GM13977 (cell line): ENCODE results near the gene IGBP1.

ENCODE experiments used
- DNase-seq: peaks from one replicate; pipeline ENCODE4 v3.0.0; 2012; ENCODE audit warnings: low spot score
- in situ Hi-C: fragments of 300-500 bp; cut with MboI; formaldehyde crosslinking; loops from one replicate; pipeline ENCODE4 v1.12.0; 2022; ENCODE audit warnings: low sequenced_read_pairs, low pct_unique_long_range_greater_than_20kb, mixed read lengths, inconsistent platforms; ENCODE audit not compliant: unreplicated experiment
- TF ChIP-seq, protein P1 (sequence below): IDR thresholded peaks from 2 replicates; pipeline ENCODE4 v1.5.1; 2012; ENCODE audit warnings: mild to moderate bottlenecking, control low read depth; ENCODE audit not compliant: insufficient read depth; ENCODE audit errors: extremely low read depth, missing control alignments

Gene IGBP1

GRCh38 chrX:70133303-70134115 is at the start of gene IGBP1:
Gene IGBP1 (plus strand): TSS chrX:70133447. CDS start chrX:70133948, 501 bp downstream.
- TF ChIP-seq, protein P1, sequence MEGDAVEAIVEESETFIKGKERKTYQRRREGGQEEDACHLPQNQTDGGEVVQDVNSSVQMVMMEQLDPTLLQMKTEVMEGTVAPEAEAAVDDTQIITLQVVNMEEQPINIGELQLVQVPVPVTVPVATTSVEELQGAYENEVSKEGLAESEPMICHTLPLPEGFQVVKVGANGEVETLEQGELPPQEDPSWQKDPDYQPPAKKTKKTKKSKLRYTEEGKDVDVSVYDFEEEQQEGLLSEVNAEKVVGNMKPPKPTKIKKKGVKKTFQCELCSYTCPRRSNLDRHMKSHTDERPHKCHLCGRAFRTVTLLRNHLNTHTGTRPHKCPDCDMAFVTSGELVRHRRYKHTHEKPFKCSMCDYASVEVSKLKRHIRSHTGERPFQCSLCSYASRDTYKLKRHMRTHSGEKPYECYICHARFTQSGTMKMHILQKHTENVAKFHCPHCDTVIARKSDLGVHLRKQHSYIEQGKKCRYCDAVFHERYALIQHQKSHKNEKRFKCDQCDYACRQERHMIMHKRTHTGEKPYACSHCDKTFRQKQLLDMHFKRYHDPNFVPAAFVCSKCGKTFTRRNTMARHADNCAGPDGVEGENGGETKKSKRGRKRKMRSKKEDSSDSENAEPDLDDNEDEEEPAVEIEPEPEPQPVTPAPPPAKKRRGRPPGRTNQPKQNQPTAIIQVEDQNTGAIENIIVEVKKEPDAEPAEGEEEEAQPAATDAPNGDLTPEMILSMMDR, result peak; percentile 41
- DNase-seq, result peak; percentile 80
- in situ Hi-C loops, result no loop called here

DNA sequence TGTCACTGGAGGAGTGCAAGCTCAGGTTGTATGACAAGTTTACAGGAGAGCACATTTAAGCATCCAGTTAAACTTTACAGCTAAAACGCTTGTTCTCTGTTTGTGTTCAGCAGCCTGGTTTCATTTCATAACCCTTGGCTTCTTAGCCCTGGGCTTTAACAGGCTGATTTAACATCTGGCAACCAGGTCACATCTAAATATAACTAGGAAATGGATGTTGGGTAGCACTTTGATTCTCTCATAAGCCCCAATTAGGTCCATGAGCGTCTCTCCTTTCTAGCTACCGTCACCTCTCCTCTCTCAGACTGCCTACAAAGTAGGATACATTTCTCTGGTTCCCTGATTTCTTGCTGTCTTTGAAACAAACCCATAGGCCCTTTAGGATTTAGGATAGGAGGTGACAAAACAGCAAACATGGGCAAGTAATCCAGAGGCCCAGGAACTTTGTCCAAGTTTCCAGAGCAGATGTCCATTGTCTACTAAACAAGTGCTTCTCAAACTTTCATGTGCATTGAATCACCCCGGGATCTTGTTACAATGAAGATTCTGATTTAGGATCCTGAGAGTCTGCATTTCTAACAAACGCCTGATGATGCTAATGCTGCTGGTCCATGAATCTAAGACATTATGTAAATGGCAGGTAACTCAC is 48.5 kb upstream of the IGBP1 start:
- no peak for DNase-seq
- TF ChIP-seq, protein P1, result no peak
- in situ Hi-C loops, result no loop called here

- in situ Hi-C loops, result no loop called here
Observed at GRCh38 chrX:70087857-70088630, 45.2 kb upstream of the IGBP1 start.

GRCh38 chrX:70088751-70089150 is 44.5 kb upstream of the IGBP1 start:
- in situ Hi-C loops, result no loop called here
- TF ChIP-seq, protein P1, result no peak
- DNase-seq, result no peak

More at GRCh38 chrX:70087857-70088630, 45.2 kb upstream of the IGBP1 start:
- DNase-seq, result no peak
- TF ChIP-seq, protein P1, result no peak

DNA sequence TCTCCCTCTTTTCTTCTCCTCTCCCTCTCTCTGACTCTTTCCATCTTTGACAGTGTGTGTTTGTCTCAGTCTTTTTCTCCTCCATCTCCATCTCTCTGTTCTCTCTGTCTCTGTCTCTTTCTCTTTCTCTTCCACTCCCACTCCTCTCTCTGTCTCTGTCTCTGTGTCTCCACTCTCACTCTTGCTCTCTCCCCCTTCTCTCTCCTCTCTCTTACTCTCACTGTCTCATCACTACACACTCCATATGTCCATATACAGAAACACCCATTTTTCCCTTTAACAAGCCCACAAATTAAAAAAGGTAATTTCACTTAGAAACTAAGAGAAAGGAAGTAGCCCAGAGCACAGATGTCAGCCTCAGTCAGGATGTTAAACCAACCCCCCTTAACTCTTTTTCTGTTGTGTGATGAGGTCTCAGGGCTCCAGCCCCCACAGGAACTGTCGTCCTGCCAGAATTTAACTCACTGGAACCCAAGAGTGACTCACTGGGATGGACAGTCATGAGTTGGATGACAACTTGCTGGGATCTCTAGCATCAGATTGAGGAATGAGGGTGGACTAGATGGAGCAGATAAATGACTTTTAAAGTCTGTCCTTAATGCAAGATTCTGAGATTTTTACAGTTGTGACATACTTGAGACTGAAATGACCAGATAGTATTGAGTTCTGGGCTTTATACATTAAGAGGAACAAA is 43.5 kb upstream of the IGBP1 start:
- TF ChIP-seq, protein P1, result no peak
- in situ Hi-C loops, result no loop called here
- DNase-seq, result no peak

GRCh38 chrX:70092247-70092646 is 41.0 kb upstream of the IGBP1 start:
- DNase-seq, result no peak
- in situ Hi-C loops, result no loop called here
- TF ChIP-seq, protein P1, result no peak
